Endothelial cell of umbilical vein (primary cell): ENCODE measurements around the gene CARD16. TPM values are rescaled to one million over a fixed set of nuclear protein-coding genes. Genes with fewer than 3 reads are reported as not detected.
"Not testable (repeated sequence)": the region's sequence is repeated elsewhere in the genome, so short reads cannot be mapped to it uniquely, and the experiment has no call there.

Experiments used
- Bru-seq: library from RNA; stranded (reverse); fragments of 400-500 nt; gene quantifications from one replicate; lab custom pipeline; 2021; lab: Mats Ljungman, UMichigan
- BruChase-seq, 2 experiments: library from RNA; stranded (reverse); fragments of 400-500 nt; gene quantifications; one replicate each; lab custom pipeline; 2021; lab: Mats Ljungman, UMichigan
- BruUV-seq: library from RNA; stranded (reverse); fragments of 400-500 nt; replicated peaks from 2 replicates; lab custom pipeline; 2021; lab: Mats Ljungman, UMichigan
- CTCF ChIA-PET: fragments of 300-600, 350-600 bp; sonication (Branson Sonifier 250); formaldehyde crosslinking; loops from one replicate; lab custom pipeline; 2021; ENCODE audit warnings: antibody characterized with exemption, inconsistent platforms; lab: Charles Lee
- POLR2A ChIA-PET: fragments of 300-600, 350-600 bp; sonication (Branson Sonifier 250); formaldehyde crosslinking; loops from one replicate; lab custom pipeline; 2021; ENCODE audit warnings: antibody characterized with exemption, inconsistent platforms; lab: Charles Lee
- DNase-seq: peaks from one replicate; pipeline ENCODE4 v3.0.0-alpha.2; 2011; ENCODE audit warnings: low read depth, low spot score
- FAIRE-seq: peaks from 2 replicates; lab custom pipeline; 2011; peaks lifted over from hg19 to GRCh38; lab: Jason Lieb, UNC
- H2AFZ ChIP-seq: 2 replicates; pipeline ENCODE4 v1.6.0; 2012; ENCODE audit warnings: low read depth, low read length, control low read depth, inconsistent platforms
- H3K27ac ChIP-seq: 2 replicates; pipeline ENCODE4 v1.5.1; 2011; ENCODE audit warnings: low read depth, mild to moderate bottlenecking, control low read depth, low read length, moderate library complexity; ENCODE audit not compliant: insufficient read depth
- H3K27me3 ChIP-seq, 2 experiments: 2 replicates each; pipeline versions ENCODE4 v1.6.0 to v1.6.1; 2011; ENCODE audit warnings: low read length in 2 of 2, mixed read lengths in 1 of 2; ENCODE audit not compliant: control insufficient read depth in 2 of 2, insufficient read depth in 2 of 2
- H3K36me3 ChIP-seq, 2 experiments: 2 replicates in 1 of 2; 3 replicates in 1 of 2; pipeline ENCODE4 v1.5.1; 2011; ENCODE audit warnings: low read length in 2 of 2, mild to moderate bottlenecking in 1 of 2, moderate library complexity in 1 of 2; ENCODE audit not compliant: control insufficient read depth in 2 of 2, insufficient read depth in 2 of 2; ENCODE audit errors: extremely low read depth in 1 of 2
- H3K4me1 ChIP-seq: 3 replicates; pipeline ENCODE4 v1.5.1; 2011; ENCODE audit warnings: mild to moderate bottlenecking, low read length; ENCODE audit not compliant: control insufficient read depth, insufficient read depth; ENCODE audit errors: extremely low read depth
- H3K4me2 ChIP-seq: 2 replicates; pipeline ENCODE4 v1.6.1; 2011; ENCODE audit warnings: low read length, control low read depth, mixed read lengths; ENCODE audit not compliant: insufficient read depth
- H3K4me3 ChIP-seq, 3 experiments: fragments of 200-600 bp in 1 of 3; sonication (generic), shearing (Covaris generic) in 1 of 3; replicated peaks in 1 of 3; 2 replicates each; pipeline ENCODE4 v1.5.1; 2011 to 2016; ENCODE audit warnings: control low read depth in 3 of 3, low read length in 3 of 3, mild to moderate bottlenecking in 2 of 3, inconsistent platforms in 1 of 3, low read depth in 1 of 3, moderate library complexity in 1 of 3; ENCODE audit not compliant: insufficient read depth in 1 of 3
- H3K79me2 ChIP-seq: 2 replicates; pipeline ENCODE4 v1.6.0; 2012; ENCODE audit warnings: low read length, inconsistent platforms; ENCODE audit not compliant: control insufficient read depth, insufficient read depth
- H3K9ac ChIP-seq: replicated peaks from 2 replicates; pipeline ENCODE3; 2011; ENCODE audit warnings: low read length, control low read depth; ENCODE audit not compliant: insufficient read depth; ENCODE audit errors: extremely low read depth
- H3K9me1 ChIP-seq: replicated peaks from 3 replicates; pipeline ENCODE4 v1.6.0; 2011; ENCODE audit warnings: mild to moderate bottlenecking, low read length; ENCODE audit not compliant: control insufficient read depth, insufficient read depth; ENCODE audit errors: extremely low read depth
- H3K9me3 ChIP-seq: replicated peaks from 2 replicates; pipeline ENCODE4 v1.5.1; 2012; ENCODE audit warnings: low read length, inconsistent platforms; ENCODE audit not compliant: control insufficient read depth, insufficient read depth
- H4K20me1 ChIP-seq: replicated peaks from 2 replicates; pipeline ENCODE3; 2011; ENCODE audit warnings: mild to moderate bottlenecking, low read length; ENCODE audit not compliant: control insufficient read depth, insufficient read depth; ENCODE audit errors: extremely low read depth
- dilution Hi-C: fragments of 300-500 bp; cut with MboI; formaldehyde crosslinking; loops from one replicate; pipeline ENCODE4 v1.15.0; 2019; ENCODE audit warnings: low sequenced_read_pairs; ENCODE audit not compliant: extremely low pct_ligation_motif_present
- intact Hi-C: fragments of 100-400 bp; cut with micrococcal nuclease; formaldehyde crosslinking; loops from one replicate; pipeline ENCODE4 v1.10.0; 2022
- long read RNA-seq: library from polyadenylated mRNA; stranded (forward); transcript quantifications from one replicate; pipeline ENCODE4 v2.0.0, GENCODE V29; 2021
- polyA minus RNA-seq, 3 experiments: library from RNA; depleted of rRNA, polyadenylated mRNA; stranded (reverse); fragments of >200 nt; gene quantifications; 1 replicate in 1 of 3; 2 replicates in 2 of 3; pipeline ENCODE4 v1.2.3, GENCODE V29; 2011
- polyA plus RNA-seq, 4 experiments: library from polyadenylated mRNA; depleted of rRNA in 3 of 4; stranded (reverse) in 3 of 4; unstranded in 1 of 4; fragments of >200 nt; gene quantifications; 2 replicates each; pipeline versions ENCODE4 v1.2.1 to v1.2.3, GENCODE V29; 2011 to 2012; ENCODE audit warnings: missing spikeins in 1 of 4
- total RNA-seq: library from RNA; stranded (reverse); gene quantifications from 2 replicates; pipeline ENCODE4 v1.2.3, GENCODE V29; 2021

Gene CARD16
- total RNA-seq (68.7 and 76.6 TPM in 2 replicates), polyA plus RNA-seq (22.3 and 26.8 TPM in 2 replicates), polyA minus RNA-seq (5.1 and 15.9 TPM in 2 replicates), Bru-seq, nascent RNA (percentile 39 among the genes with signal in this experiment), BruChase-seq, experiment 1, labeled RNA remaining after a 6-hour chase (percentile 28 among the genes with signal in this experiment), BruChase-seq, experiment 2, labeled RNA remaining after a 2-hour chase (percentile 24 among the genes with signal in this experiment)
- polyA plus RNA-seq (2011; cell fraction: cytosol; rRNA removed), result 34.8 and 40.9 TPM in 2 replicates
- 10.7 and 12.3 TPM in 2 replicates for polyA plus RNA-seq (2011; cell fraction: nucleus; rRNA removed)
- polyA plus RNA-seq (2012), result 139 and 144 TPM in 2 replicates
- 16.2 TPM for polyA minus RNA-seq (2011; cell fraction: cytosol; rRNA and poly(A)+ RNA removed)
- polyA minus RNA-seq (2011; cell fraction: nucleus; rRNA and poly(A)+ RNA removed), result 11.6 and 12.7 TPM in 2 replicates
- long read RNA-seq, transcript CARD16-201 (4 exons, 613 nt), result major isoform, 110 of 265 reads
- long read RNA-seq, transcript CARD16-202 (3 exons, 686 nt), result minor isoform, 108 of 265 reads
- long read RNA-seq, partial matches to known transcripts, result 31 of 265 reads
- long read RNA-seq, other reads (novel, unspliced or antisense), result 16 of 265 reads

DNA sequence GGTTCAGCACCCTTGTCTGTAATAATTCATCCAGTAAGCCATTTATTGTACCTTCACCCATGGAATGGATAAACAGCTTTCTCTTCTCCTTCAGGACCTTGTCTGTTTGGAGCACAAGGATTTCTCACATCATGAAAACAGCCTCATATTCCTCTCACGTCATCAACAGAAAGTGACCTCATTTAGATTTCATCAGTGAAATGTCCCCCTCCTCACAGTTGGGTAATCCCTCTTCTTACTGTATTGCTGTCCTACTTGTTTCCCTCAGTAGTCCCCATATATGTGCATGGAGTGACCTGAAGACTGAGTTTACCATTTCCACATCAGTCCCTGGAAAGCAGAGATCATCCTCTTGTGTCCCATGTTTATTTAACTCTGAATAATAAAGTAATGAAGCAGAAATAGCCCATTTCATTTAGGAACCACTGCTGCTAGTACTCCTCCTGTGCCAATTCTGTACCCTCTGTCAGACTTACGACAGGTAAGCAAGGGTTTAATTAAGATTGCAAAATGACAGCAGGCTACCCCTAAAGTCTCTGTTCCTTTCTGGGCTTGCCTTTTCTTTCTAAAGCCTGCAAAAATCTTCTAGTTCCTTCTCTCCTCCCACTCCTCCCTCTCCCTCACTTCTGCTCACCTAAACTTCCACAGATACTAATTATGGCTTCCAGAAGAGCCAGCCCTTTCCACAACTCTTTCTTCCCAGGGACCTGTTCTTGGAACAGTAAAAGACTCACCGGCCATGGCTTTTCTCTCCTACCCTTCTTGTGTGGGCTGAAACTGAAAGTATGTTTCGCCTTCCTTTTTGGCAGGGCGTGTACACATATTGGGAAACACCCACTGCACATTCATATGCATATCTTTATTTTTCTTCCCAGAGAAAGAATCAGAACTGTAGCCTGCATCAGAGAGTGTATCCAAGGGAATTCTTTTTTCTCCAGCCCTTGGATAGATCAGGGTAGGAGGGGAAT, at the start of gene CARD16:
Gene CARD16, minus strand, starts transcription at position 779 of the 968 bp plus-strand sequence. Its CDS starts 38 bp downstream, at position 741.
- H3K36me3 ChIP-seq, H3K27me3 ChIP-seq, H4K20me1 ChIP-seq, dilution Hi-C loops, POLR2A ChIA-PET, H3K9me3 ChIP-seq, BruUV-seq, CTCF ChIA-PET, H3K9me1 ChIP-seq: not testable (repeated sequence)
- H3K4me1 ChIP-seq, result peaks cover 41% of the 10 kb centered on the region
- peak within 1 kb of the TSS; percentile 87 for H2AFZ ChIP-seq
- DNase-seq (peak; percentile 74), FAIRE-seq (peak; percentile 38)
- peak within 1 kb of the TSS; percentile 36 to 83 (median 62) for H3K4me3 ChIP-seq
- intact Hi-C loops, result loop anchor here (5.0 to 10.0 kb wide), 4 partner anchors 817 to 1420 kb away; partner anchors contain the start of gene MSANTD4
- H3K9ac ChIP-seq, result peak within 1 kb of the TSS; percentile 77
- peaks cover 11% of the 10 kb centered on the region for H3K79me2 ChIP-seq
- peak within 1 kb of the TSS; percentile 88 for H3K27ac ChIP-seq
- peak within 1 kb of the TSS; percentile 90 for H3K4me2 ChIP-seq
